Measurements from ENCODE around the gene ABL2.
"Not testable (repeated sequence)": the region's sequence is repeated elsewhere in the genome, so short reads cannot be mapped to it uniquely, and the experiment has no call there.

The ABL2 gene

DNA sequence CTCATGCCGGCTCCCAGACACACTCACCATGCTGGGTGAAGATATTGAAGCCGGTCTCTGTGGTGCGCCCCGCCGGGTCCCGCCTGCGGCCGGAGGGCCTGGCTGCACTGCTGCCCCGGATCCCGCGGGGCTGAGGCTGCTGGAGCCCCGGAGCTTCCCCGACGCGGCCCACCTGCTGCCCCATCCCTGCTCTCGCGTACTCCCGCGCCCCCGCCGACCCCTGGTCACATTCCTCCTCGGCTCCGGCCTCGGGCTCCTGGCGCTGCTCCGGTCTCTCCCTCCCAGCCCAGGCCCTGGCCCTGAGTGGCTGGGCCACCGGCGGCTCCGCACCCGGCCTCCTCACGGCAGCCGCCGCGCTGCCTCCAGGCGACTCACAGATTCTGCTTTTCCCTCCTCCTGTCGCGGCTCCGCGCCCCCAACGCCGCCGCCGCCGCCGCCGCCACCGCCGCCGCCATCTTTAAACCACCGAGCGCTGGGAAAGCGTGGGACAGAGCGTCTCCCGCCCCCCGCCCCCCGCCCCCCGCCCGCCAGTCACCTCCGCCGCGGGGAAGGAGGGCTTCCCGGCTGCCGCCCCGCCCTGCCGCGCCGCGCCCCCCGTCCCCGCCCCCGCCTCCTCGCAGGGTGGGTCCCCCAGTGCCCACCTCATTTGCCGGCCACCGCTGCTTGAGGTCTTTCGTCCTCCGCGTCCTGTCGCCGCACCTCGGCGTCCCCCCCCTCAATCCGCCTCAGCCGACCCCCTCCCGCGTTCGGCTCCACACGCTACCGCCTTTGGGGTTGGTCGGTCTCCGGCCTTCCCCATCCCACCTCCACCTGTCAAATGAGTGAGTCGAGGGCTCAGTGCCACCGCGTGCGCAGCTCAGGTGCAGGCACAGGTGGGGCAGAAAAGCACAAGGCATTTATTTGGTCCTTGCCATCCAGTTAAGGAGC lies at the start of gene ABL2:
ABL2 (minus strand) TSS at position 464 of the 927 bp plus-strand sequence; CDS start at position 184, 280 bp downstream.
- peak; percentile 64 for DNase-seq

DNA sequence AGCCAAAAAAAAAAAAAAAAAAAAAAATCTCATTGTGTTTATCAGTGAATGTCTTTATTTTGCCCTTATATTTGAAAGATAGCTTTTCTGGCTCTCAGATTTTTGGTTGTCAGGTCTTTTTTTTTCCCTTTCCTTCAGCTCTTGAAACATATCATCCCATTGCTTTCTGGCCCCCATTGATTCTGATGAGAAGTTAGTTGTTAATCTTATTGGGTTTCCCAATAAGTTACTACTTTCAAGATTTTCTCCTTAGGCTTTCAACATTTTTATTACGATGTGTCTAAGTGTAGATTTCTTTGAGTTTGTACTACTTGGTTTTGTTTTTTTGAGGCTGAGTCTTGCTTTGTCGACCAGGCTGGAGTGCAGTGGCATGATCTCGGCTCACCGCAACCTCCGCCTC lies 49.4 kb upstream of the ABL2 start:
- DNase-seq: no peak

DNA sequence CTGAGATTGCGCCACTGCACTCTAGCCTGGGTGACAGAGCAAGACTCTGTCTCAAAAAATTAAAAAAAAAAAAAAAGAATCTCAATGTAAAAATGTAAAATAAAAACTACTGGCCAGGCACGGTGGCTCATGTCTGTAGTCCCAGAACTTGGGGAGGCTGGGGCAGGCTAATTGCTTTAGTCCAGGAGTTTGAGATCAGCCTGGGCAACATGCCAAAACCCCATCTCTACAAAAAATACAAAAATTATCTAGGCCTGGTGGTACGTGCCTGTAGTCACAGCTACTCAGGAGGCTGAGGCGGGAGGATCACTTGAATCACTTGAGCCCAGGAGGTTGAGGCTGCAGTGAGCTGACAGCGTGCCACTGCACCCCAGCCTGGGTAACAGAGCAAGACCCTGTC lies 44.9 kb upstream of the ABL2 start:
- not testable (repeated sequence) for DNase-seq

DNA sequence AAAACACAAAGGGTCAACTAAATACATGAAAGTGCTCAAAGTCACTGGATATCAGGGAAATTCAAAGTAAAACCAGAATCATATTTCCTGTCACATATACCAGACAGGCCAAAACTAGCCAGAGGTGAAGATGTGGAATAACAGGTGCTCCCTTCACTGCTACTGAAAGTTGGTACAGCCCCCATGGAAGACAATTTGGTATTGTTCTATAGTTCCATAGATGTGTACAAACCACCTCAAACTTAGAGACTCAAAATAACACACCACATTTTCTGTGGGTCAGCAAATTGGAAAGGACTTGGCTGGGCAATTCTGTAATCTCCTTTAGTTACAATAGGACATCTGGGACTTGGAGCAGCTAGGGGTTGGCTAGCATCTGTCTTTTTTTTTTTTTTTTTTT lies 39.6 kb upstream of the ABL2 start:
- DNase-seq: no peak

DNA sequence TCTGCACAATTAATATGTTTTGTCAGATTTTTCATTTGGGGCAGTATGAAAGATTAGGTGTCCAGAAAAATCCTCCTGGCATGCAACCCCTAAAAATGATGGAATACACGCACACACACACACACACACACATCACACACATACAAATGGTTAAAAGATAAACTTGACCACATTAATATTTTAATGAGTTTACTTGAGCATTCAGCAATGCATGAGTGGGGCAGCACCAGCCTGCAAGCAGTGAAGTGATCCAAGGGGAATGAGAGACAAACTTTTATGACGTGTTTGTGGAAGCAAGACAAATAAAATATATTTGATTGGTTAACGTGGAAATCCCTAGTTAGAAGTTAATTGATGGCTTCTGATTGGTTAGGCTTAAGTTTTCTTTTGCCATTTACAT lies 35.0 kb upstream of the ABL2 start:
- DNase-seq: no peak

DNA sequence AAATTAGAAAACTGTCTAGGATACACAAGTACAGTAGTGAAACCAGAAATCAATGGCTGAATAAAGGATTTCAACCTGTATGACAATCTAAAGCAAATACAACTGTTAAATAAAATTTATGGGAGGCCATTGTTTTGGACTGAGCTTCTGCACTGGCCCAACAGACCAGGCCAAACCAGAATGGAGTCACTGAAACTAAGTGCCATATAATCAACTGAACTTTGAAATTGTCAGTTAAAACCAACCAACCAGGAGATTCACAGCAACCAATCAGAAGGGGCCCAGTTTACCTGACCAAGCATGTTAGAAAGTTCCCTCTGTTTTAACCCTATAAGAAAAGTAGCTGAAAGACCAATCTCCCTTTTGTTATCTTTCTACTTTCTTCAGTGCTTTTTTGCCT lies 33.6 kb upstream of the ABL2 start:
- no peak for DNase-seq

DNA sequence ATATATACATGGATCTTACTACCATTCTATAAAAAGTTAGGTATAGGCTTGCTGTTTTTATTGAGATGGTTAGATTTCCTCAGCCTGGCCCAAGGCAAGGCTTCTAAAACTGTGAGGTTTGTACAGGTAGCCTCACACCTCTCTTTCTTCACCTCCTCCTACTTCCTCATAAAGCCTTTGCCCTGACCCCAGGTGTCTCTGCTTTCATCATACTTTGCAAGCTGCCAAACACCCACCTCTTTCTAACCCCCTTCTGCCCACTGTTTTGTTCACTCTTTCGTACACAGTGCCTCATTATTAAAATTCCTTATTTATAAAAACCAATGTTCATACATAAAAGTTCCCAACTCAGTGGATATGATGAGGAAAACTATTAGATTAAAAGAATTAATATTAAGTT lies 32.7 kb upstream of the ABL2 start:
- DNase-seq: no peak

DNA sequence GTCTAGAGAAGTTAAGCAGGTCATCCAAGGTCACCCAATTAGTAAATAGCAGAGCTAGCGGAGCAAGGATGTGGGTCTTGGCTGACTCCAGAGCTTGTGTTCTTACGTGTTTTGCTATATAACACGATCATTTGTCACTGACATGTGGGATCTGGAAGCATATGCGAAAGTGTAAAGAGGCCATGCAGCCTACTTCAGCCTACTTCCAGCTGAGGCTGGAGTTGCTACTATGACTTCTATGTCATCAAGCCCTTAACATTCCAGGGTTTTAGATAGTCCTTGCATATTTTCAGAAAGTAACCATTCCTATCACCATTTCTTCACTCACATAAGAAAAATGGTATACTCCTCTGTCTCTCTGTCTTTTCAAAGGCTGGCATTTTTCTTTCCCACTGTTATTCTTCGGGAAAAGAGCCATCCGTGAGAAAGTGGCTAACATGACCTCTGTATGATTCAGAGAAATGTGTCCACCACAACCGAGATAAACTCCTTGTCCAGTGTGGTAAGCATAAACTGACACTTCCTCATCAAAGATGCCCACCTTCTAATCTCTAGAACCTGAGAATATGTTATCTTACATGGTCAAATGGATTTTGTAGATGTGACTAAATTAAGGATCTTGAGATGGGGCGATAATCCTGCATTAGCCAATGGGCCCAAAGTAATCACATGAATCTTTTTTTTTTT lies 24.0 kb upstream of the ABL2 start:
- no peak for DNase-seq

DNA sequence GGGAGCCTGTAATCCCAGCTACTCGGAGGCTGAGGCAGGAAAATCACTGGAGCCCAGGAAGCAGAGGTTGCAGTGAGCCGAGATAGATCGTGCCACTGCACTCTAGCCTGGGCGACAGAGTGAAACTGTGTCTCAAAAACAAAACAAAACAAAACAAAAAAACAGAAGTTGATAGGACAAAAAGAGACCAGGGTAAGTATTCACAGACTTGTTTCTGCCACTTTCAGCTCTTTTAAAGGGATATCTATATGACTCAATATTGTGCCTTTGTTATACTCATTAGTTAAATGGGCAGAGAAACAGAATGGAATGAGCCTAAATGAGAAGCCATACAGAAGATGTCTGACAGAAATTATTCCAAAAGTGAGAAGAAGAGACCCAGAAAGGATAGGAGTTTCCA lies 23.1 kb upstream of the ABL2 start:
- no peak for DNase-seq

DNA sequence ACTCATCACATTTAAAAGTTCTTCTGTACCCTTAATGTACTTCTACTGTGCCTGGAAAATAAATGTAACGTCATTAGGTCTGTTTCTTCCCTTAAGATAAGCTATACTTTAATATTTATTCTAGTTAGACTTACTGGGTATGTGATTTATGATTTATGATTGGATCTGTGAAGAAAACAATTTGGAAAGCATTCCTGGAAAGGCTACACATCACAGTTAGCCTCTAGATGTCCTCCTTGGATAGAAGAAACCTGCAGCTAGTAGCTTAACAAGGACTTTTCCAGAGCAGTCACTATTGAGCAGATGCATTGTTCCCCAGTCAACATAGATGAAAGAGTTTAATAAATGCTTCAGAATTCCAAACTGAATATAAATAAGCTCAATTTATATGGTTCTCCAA lies 22.2 kb upstream of the ABL2 start:
- DNase-seq: no peak

DNA sequence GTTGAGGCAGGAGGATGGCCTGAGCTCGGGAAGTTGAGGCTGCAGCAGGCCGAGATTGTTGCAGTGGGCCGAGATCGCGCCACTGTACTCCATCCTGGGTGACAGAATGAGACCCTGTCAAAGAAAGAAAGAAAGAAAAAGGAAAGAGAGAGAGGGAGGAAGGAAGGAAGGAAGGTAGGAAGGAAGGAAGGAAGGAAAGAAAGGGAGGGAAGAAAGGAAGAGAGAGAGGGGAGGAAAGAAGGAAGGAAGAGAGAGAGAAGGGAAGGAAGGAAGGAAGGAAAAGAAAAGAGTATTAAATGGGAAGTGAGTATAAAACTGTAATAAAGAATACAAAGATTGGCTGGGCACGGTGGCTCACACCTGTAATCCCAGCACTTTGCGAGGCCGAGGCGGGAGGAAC lies 18.4 kb upstream of the ABL2 start:
- DNase-seq: no peak

DNA sequence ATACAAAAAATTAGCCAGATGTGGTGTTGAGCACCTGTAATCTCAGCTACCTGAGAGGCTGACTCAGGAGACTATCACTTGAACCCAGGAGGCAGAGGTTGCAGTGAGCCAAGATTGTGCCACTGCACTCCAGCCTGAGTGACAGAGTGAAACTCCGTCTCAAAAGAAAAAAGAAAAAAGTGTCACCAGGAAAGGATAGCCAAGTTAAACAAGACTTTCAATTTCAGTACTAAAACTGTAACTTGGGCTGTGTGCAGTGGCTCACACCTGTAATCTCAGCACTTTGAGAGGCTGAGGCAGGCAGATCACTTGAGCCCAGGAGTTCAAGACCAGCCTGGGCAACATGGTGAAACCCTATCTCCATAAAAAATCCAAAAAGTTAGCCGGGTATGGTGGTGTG lies 15.9 kb upstream of the ABL2 start:
- not testable (repeated sequence) for DNase-seq

DNA sequence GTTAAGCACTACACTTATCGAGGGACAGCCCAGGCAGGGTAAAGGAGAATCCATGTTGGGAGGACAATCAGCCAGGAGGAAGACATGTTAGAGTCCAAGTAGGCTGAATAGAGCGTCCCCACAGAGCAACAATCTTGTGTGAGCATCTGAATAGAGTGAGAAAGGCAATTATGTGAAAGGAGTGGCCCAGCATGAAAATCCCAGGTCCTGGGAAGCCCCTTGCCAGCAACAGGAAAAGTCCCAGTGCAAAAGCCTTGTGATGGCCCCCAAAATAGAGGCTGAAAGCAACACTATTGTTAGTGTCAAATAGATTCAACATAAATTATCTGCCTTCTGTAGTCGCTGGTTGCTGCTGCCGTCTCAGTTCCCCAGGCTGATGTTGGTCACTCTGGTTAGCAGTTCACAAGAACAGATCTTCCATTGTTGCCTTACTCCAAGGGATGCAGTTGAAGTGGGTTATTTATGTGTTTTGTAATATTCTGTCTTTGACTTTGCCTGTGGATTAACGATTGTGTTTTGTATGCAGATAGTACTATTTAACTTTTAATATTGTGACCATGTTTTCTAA lies 12.1 kb upstream of the ABL2 start:
- DNase-seq: no peak

DNA sequence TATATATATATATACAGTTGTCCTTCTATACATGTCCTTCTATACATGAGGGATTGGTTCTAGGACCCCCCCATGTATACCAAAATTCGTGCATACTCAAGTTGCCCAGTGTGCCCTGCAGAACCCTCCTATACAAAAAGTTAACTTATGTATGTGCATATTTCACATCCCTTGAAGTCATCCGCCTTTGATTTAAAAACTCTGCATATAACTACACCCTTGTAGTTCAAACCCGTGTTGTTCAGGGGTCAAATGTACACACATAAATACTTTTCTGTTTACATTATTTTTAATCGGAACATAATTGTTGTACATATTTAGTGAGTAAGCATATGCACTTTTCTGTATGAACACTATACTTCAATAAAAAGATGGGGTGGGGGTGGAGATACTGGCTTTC lies 7.7 kb upstream of the ABL2 start:
- no peak for DNase-seq

DNA sequence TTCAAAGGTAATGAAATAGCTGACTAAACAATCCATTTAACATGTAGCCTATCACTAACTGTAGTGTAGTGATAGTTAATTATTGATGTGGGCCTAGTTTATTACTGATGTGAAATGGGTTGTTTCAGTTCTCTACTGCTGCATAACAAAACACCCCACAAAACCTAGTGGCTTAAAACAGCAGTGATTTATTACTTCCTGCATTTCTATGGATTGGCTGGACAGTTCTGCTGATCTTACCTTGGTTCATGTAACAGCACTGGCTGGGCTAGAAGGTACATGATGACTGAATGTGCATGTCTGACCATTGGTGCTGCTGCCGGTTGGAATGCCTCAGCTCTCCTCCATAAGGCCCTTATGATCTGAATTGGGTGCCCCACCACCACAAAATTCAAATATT lies 5.4 kb upstream of the ABL2 start:
- no peak for DNase-seq

DNA sequence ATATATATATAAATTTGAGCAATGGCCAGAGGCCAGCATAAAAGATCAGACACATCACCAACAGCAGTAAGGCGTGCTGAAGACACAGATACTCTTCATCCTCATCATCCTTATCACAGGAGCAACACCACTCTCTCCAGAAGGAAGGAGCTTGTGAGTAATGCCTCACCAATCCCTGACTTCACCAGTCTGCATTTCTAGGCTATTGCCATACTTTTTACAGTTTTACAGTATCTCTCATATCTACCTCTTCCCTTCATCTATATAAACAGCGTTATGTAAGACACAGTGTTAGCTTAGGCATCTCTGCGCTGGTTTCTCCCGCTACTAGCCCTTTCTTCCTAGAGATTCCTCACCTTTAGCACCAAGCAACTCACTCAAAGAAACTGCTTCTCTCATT lies 2.4 kb upstream of the ABL2 start:
- DNase-seq: no peak

DNA sequence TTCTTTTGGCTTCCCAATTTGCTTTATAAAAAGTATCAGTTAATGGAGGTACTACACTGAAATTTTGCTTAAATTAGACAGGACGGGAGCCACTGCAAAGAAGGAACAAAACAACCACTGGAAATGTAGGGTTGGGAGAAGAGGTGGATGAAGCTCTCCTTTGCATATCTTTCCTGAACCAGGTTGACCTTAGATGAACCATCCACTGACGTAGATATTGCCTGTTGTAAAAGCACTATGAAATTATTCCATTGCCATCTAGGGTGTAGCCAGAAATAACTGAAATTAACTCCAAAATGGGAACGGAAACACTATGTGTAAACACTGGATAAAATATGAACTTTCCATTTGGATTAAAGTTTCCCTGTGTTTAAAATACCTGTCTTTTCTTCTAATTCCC lies 1.2 kb upstream of the ABL2 start:
- DNase-seq: no peak

DNA sequence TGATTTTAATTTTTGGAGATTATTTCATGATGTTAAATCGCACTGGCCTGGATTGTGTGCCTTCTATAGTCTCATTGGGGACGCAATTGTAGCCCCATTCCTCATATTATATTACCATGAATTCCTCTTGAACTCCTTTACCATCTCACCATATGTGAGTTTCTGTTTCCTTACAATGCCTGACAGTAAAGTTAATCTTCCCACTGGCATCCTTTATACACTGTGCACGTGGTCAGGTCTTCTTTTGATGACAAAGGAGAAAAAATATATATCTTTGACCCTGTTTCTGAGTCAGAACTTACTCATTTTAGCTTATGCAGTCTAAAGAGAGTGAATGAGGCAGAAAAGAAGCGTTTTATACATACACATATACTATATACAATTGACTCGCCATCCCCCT lies 774 bp upstream of the ABL2 start:
- DNase-seq: no peak

DNA sequence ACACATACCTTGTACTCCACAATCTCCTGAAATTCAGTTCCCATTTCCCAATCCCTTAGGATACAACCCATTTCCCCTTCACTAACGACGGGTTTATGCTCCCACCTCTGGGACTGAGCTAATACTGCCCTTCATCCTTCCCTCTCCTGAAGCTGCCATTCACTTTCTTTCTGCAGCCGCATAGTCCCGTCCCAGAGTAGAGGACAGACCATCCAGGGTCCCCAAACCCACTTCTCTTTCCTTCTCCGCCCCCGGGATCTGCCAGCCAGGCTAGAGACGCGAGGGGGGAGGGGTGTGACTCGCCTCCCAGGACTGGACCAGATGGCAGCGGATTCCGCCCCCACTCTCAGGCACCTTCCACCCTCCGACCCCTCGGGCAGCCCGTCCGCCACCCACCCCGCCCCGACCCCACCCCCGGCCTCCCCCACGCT lies 679 bp downstream of the ABL2 start:
- DNase-seq: no peak

DNA sequence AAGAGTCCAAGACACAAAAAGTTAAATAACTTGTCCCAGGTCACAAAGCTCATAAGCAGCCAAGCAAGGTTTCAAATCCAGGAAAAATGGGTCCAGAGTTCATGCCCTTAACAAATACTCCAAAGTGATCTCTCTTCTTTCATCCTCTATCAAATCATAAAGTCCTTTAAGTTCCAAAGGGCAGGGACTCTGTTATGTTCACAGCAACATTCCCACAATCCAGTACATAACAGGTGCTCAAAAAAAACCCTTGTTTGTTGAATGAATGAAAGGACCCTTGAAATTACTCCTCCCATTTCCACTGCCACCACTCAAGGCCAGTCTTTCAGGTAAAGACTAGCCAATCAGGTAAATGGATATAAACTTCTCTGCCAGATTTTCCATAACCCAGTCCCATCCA lies 2.7 kb downstream of the ABL2 start:
- no peak for DNase-seq

DNA sequence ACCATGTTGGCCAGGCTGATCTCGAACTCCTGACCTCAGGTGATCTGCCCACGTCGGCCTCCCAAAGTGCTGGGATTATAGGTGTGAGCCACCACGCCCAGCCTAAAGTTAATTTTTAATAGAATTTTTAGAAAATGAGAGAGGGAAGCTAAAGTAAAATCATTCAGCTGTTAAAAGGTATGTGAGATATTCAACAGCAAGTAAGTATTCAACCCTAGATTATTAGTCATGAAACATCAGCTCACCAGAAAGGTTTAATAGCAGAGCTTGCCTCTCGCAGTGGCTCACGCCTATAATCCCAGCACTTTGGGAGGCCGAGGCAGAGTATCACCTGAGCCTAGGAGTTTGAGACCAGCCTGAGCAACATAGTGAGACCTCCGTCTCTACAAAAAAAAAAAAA lies 5.0 kb downstream of the ABL2 start:
- DNase-seq: not testable (repeated sequence)

DNA sequence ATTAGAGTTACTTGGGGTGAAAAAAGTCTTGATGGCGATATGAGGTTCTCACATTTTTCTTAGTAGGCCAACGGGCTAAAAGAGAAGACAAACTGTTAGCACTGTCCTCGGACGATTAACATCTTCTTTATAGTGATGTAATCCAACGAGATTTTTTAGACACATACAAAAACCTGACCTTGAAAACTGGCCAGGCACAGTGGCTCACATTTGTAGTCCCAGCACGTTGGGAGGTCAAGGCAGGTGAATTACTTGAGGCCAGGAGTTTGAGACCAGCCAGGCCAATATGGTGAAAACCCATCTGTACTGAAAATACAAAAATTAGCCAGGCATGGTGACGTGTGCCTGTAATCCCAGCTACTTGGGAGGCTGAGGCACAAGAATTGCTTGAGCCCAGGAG lies 8.4 kb downstream of the ABL2 start:
- not testable (repeated sequence) for DNase-seq

DNA sequence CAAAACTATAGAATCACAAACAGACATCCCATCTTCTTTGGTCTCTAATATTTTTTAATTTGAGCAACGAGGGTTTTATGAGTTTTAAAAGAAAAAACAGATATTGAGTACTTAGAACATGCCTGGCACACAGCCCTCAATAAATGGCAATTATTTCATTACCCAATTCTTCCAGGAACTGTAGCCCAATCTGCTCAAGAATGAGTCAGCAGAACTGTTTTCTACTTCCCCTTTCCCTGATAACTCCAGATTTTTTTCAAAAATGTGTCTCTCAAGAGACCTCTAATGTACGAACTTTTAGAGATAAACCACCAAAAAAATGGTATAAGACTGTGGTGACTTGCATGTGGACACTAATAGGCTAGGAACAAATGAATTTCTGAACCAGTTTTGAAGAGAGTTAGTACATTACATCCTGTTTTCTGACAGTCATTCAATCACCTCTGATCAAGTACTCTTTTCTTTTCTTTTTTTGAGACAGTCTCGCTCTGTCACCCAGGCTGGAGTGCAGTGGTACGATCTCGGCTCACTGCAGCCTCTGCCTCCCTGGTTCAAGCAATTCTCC lies 11.5 kb downstream of the ABL2 start:
- no peak for DNase-seq

DNA sequence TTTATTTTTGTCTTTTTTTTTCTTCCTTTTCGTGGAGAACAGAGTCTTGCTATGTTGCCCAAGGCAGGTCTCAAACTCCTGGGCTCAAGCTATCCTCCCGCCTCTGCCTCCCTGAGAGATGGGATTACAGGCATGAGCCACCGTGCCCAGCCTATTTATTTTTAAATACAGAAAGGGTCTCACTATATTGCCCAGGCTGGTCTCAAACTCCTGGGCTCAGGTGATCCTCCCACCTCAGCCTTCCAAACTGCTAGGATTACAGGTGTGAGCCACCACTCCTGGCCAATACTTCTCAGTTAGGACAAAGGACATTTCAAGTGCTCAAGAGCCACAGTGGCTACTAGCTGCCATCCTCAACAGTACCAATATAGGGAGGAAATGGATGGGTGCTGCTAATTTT lies 16.2 kb downstream of the ABL2 start:
- DNase-seq: not testable (repeated sequence)

Measured in NCI-H1048 (cell line).